AG10803 (cell line): ENCODE data around the gene GAS2.
"Not testable (repeated sequence)": the region's sequence is repeated elsewhere in the genome, so short reads cannot be mapped to it uniquely, and the experiment has no call there.

Experiments
- DNase-seq: peaks from one replicate; pipeline ENCODE4 v3.0.0; 2010; ENCODE audit warnings: low read depth
- H3K4me3 ChIP-seq: 2 replicates; pipeline ENCODE4 v1.5.1; 2011; ENCODE audit warnings: mild to moderate bottlenecking, low read length, control low read depth
- CTCF ChIP-seq: conservative IDR thresholded peaks from 2 replicates; pipeline ENCODE4 v1.5.1; 2011; ENCODE audit warnings: mild to moderate bottlenecking, low read length, control low read depth, inconsistent platforms

The GAS2 gene

GRCh38 chr11:22633354-22633902 lies 33.0 kb upstream of the GAS2 start:
- no peak for TF ChIP-seq CTCF
- DNase-seq, result no peak
- H3K4me3 ChIP-seq, result no peak overlapping the region

DNA sequence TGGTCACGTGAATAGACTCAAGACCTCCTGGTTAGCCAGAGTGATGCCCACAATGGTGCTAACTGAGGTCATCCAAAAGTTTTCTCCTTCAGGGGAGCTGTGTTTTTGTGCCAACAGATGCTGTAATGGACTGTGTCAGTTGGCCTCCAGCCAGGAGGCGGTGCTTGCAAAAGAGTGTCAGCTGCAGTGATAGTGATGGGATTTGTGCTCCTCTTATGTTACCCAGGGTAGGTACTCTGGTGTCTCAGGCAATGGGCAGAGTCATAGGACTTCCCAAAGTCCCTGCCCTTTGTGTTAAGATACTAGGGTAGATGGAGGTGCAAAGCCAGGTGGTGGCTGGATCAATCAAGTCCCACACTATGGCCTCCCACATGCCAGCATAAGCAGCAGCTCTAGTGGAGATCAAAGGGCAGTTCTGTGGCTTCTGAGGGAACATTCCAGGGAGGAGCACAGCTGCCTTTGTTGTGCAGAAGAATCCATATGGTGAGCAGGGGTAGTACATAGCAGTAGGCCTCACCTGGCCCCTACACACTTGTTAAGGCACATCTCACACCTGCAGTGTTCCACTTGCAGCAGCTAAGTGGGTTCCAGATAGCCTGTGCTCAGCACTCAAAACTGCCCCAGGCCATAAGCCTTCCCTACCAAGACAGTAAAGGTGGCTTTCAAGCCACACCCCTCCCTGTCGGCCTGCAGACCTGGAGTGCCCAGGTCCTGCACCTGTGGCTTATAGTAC lies 31.3 kb upstream of the GAS2 start:
- no peak overlapping the region for H3K4me3 ChIP-seq
- TF ChIP-seq CTCF, result no peak
- DNase-seq, result no peak

DNA sequence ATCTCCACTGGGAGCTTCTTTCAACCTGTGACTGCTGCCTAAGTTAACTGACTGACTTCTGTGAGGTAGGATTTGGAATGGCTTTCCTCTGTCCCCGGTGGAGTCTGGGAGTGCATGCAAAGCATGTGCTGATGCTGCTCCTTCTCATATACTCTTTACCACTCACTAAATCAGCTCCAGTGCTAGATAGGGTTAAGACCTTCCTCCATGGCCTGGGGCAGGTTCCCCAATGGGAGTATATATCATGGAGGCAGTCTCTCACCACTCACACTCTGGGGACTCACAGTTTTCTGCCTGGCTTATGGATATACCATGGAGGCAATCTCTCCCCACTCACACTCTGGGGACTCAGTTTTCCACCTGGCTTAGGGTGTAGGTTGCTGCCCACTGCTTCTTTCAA lies 30.7 kb upstream of the GAS2 start:
- no peak overlapping the region for H3K4me3 ChIP-seq
- no peak for TF ChIP-seq CTCF
- DNase-seq, result no peak

DNA sequence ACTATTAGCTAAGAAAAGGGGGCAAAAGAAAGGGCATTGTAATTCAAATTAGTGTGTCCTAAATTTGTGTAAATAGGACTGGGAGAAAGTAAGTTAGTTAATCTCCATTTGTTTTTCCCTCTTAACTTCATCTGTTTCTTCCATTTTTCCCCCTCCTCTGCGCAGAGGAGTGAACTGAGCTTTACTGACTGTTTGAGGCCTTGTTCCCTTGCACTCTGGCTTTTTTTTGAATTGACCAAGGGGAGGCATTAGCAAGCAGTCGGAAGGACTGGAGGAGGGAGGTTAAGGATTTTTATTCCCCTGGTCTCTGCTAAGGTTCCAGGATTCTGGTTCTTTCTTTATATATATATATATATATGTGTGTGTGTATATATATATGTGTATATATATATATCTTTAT lies 25.5 kb upstream of the GAS2 start:
- no peak overlapping the region for H3K4me3 ChIP-seq
- DNase-seq, result no peak
- no peak for TF ChIP-seq CTCF

DNA sequence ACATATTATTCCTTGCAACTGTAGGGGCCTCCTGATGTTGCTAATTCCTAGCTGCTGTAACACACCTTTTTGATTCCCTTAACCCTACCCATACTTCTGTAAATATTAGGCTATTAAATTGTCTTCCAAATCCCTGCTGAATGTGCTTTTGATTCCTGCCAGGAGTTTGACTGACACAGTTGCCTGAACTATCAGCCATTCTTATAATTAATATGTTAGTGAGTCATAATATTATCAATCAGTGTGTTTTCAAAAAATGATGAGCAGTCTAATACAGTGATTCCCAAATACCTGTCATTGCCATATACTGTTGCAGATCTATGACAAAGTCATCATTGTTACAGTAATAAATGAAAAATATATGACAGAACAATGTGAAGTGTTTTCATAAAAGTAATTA lies 24.9 kb upstream of the GAS2 start:
- no peak overlapping the region for H3K4me3 ChIP-seq
- no peak for DNase-seq
- TF ChIP-seq CTCF, result no peak

- not testable (repeated sequence) for H3K4me3 ChIP-seq
Measured at GRCh38 chr11:22652346-22652745, 14.1 kb upstream of the GAS2 start.

DNA sequence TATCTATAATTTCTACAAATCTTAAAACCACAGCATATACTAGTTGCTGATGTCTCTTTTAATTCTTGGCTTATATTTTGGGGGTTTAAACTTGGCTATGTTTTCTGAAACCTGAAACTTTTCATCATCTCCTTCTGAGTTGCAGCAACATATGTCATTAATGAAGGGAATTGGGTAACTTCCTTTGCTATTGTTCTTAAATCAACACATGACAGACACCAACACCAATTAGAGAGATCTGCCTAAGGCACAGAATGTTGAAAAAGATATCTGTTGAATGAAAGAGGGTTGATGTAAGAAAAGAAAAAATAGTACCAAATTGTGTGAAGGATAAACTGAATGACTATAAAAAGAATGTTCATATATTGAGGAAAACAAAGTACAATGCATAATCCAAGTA lies 10.3 kb upstream of the GAS2 start:
- no peak for DNase-seq
- no peak overlapping the region for H3K4me3 ChIP-seq
- TF ChIP-seq CTCF, result no peak

More at GRCh38 chr11:22652346-22652745, 14.1 kb upstream of the GAS2 start:
- DNase-seq, result not testable (repeated sequence)
